ENCODE results near the gene WASL.

Gene WASL

GRCh38 chr7:123732413-123733091, 16.3 kb downstream of the WASL start:
- TF ChIP-seq ZBTB7A (IDR thresholded peaks at IDR 0.05; ENCODE audit: low read depth) (no peak), YY1 (IDR thresholded peaks at IDR 0.05; ENCODE audit: low read depth) (no peak), RAD21 (IDR thresholded peaks at IDR 0.05; ENCODE audit: low read depth) (no peak), TAF1 (IDR thresholded peaks at IDR 0.05; ENCODE audit: low read depth) (no peak), REST (IDR thresholded peaks at IDR 0.05; ENCODE audit: low read depth) (no peak), NFIC (IDR thresholded peaks at IDR 0.05) (no peak), USF1 (IDR thresholded peaks at IDR 0.05) (no peak), TEAD4 (IDR thresholded peaks at IDR 0.05) (no peak), MAX (IDR thresholded peaks at IDR 0.05) (no peak), TCF12 (IDR thresholded peaks at IDR 0.05; ENCODE audit: low read depth) (no peak), CEBPB (IDR thresholded peaks at IDR 0.05) (no peak), EGR1 (IDR thresholded peaks at IDR 0.05) (no peak), CREB1 (IDR thresholded peaks at IDR 0.05; ENCODE audit: low read depth) (no peak), EP300 (IDR thresholded peaks at IDR 0.05; ENCODE audit: borderline replicate concordance) (no peak), FOXM1 (IDR thresholded peaks at IDR 0.05; ENCODE audit: borderline replicate concordance, low read depth) (no peak)

- TF ChIP-seq REST (IDR thresholded peaks at IDR 0.05; ENCODE audit: low read depth) (no peak), USF1 (IDR thresholded peaks at IDR 0.05) (no peak)
Measured at GRCh38 chr7:123729218-123729578, 19.6 kb downstream of the WASL start.

GRCh38 chr7:123727071-123727837, 21.5 kb downstream of the WASL start:
- TF ChIP-seq CEBPB (IDR thresholded peaks at IDR 0.05) (peak; percentile 72; the same call in 1 of the 2 replicates), MAX (IDR thresholded peaks at IDR 0.05) (no peak)

GRCh38 chr7:123725586-123726171, 23.1 kb downstream of the WASL start:
- TF ChIP-seq TAF1 (IDR thresholded peaks at IDR 0.05; ENCODE audit: low read depth), result no peak
- no peak for TF ChIP-seq ZBTB7A (IDR thresholded peaks at IDR 0.05; ENCODE audit: low read depth)
- no peak for TF ChIP-seq USF1 (IDR thresholded peaks at IDR 0.05)

GRCh38 chr7:123724817-123725253, 24.0 kb downstream of the WASL start:
- no peak for TF ChIP-seq CEBPB (IDR thresholded peaks at IDR 0.05)
- no peak for TF ChIP-seq YY1 (IDR thresholded peaks at IDR 0.05; ENCODE audit: low read depth)
- no peak for TF ChIP-seq EGR1 (IDR thresholded peaks at IDR 0.05)
- no peak for TF ChIP-seq FOXM1 (IDR thresholded peaks at IDR 0.05; ENCODE audit: borderline replicate concordance, low read depth)
- no peak for TF ChIP-seq RAD21 (IDR thresholded peaks at IDR 0.05; ENCODE audit: low read depth)
- no peak for TF ChIP-seq TCF12 (IDR thresholded peaks at IDR 0.05; ENCODE audit: low read depth)
- TF ChIP-seq TEAD4 (IDR thresholded peaks at IDR 0.05), result no peak
- no peak for TF ChIP-seq EP300 (IDR thresholded peaks at IDR 0.05; ENCODE audit: borderline replicate concordance)
- TF ChIP-seq USF1 (IDR thresholded peaks at IDR 0.05), result no peak
